DND-41 (cell line): ENCODE measurements around the gene NEK10.

Experiments used
- ATAC-seq: fragments of 200-7000 bp; cut with Tn5 transposase; 3 replicates; pipeline ENCODE4 v1.9.1; 2021; ENCODE audit warnings: low read depth; ENCODE audit not compliant: insufficient read depth
- DNase-seq: peaks from one replicate; pipeline ENCODE4 v3.0.0-alpha.2; 2020
- H2AFZ ChIP-seq: 2 replicates; pipeline ENCODE4 v1.6.0; 2012; ENCODE audit warnings: low read depth, low read length
- H3K27ac ChIP-seq: 2 replicates; pipeline ENCODE4 v1.5.1; 2012; ENCODE audit warnings: low read length, inconsistent platforms
- H3K27me3 ChIP-seq: fragments of 200-600 bp; sonication (generic); 2 replicates; pipeline ENCODE4 v1.6.0; 2012; ENCODE audit warnings: low read length, mild to moderate bottlenecking, inconsistent platforms; ENCODE audit not compliant: insufficient read depth, poor library complexity
- H3K36me3 ChIP-seq: 2 replicates; pipeline ENCODE4 v1.5.1; 2012; ENCODE audit warnings: low read length, inconsistent platforms; ENCODE audit not compliant: insufficient read depth
- H3K4me1 ChIP-seq: 2 replicates; pipeline ENCODE4 v1.5.1; 2012; ENCODE audit warnings: mild to moderate bottlenecking, low read length; ENCODE audit not compliant: insufficient read depth
- H3K4me2 ChIP-seq: 2 replicates; pipeline ENCODE4 v1.6.0; 2012; ENCODE audit warnings: mild to moderate bottlenecking, moderate library complexity, low read length, inconsistent platforms; ENCODE audit not compliant: insufficient read depth
- H3K4me3 ChIP-seq, 2 experiments: fragments of 200-600 bp in 1 of 2; shearing (Covaris generic) in 1 of 2; 2 replicates each; pipeline ENCODE4 v1.5.1; 2012 to 2016; ENCODE audit warnings: inconsistent platforms in 2 of 2, low read length in 2 of 2, mild to moderate bottlenecking in 2 of 2, low read depth in 1 of 2, moderate library complexity in 1 of 2
- H3K79me2 ChIP-seq: 2 replicates; pipeline ENCODE4 v1.6.0; 2012; ENCODE audit warnings: low read length, inconsistent platforms; ENCODE audit not compliant: insufficient read depth
- H3K9ac ChIP-seq: 2 replicates; pipeline ENCODE4 v1.6.0; 2012; ENCODE audit warnings: low read depth, mild to moderate bottlenecking, inconsistent platforms, low read length, moderate library complexity
- H3K9me3 ChIP-seq: 2 replicates; pipeline ENCODE4 v1.5.1; 2012; ENCODE audit warnings: low read length, moderate library complexity, mild to moderate bottlenecking, inconsistent platforms; ENCODE audit not compliant: insufficient read depth, severe bottlenecking
- H4K20me1 ChIP-seq: 2 replicates; pipeline ENCODE4 v1.6.0; 2012; ENCODE audit warnings: low read length; ENCODE audit not compliant: insufficient read depth
- CTCF ChIP-seq: IDR thresholded peaks from 2 replicates; pipeline ENCODE4 v1.5.1; 2012; ENCODE audit warnings: borderline replicate concordance, low read length, moderate library complexity, mild to moderate bottlenecking; ENCODE audit not compliant: poor library complexity, severe bottlenecking; ENCODE audit errors: extremely low read depth
- EZH2 ChIP-seq: IDR thresholded peaks from 3 replicates; pipeline ENCODE4 v1.6.1; 2012; ENCODE audit warnings: borderline replicate concordance, low read depth, mild to moderate bottlenecking, moderate library complexity, low read length, inconsistent platforms; ENCODE audit not compliant: severe bottlenecking

The NEK10 gene

GRCh38 chr3:27073912-27074311, 295.3 kb downstream of the NEK10 start:
- Histone ChIP-seq H3K4me1 (no peaks in the 10 kb centered on the region), H3K27ac (no peak overlapping the region), H2AFZ (no peak overlapping the region), H3K79me2 (no peaks in the 10 kb centered on the region), H3K4me3 (no peak overlapping the region), H4K20me1 (no peaks in the 10 kb centered on the region), H3K9me3 (no peaks in the 10 kb centered on the region), H3K4me2 (no peak overlapping the region), H3K27me3 (no peaks in the 10 kb centered on the region), H3K36me3 (no peaks in the 10 kb centered on the region), H3K9ac (no peak overlapping the region)
- ATAC-seq (no peak), DNase-seq (no peak)
- no peak for TF ChIP-seq CTCF
- no peak for TF ChIP-seq EZH2

DNA sequence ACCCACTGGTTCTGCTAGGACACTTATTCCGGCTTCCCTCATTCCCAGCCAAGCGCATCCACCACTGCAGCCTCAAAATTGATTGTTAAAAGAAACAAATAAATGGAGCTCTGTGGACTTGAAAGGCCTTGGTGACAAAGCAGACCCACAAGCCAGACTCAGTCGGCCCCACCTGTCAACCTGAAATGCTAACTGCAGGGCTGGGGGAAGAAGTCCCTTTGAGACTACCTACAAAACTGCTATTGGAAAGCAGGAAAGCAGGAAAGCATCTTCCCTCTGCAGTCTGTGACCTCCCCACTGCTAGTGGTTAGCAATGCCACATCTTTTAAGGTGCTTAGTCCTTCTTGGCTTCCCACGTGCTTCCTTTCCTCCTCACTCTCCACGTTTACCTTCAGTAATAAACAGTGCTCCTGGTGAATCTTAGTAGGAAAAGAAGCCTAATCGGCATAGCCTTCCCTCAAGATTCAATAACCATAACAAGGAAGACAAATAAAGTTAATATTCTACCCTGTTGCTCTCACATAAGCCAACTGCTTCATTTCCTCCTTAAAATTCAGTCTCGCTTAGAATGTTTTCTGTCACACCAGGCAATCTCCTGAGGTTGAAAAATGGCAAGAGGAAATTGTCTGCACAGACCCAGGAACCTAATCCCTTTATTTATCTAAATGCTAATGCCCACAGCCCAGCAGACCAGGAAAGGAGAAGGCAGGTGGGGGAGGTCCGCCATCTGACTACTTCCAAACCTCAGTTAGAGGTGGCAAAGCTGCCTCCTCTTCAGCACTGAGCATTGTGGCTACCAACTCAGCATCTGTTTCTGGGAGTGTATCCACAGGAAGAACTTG, 296.2 kb downstream of the NEK10 start:
- no peak for DNase-seq

GRCh38 chr3:27060336-27060735, 308.8 kb downstream of the NEK10 start:
- no peaks in the 10 kb centered on the region for H4K20me1 ChIP-seq
- H3K4me2 ChIP-seq: no peak overlapping the region
- TF ChIP-seq EZH2 (no peak), CTCF (no peak)
- DNase-seq: no peak
- H3K4me1 ChIP-seq: no peaks in the 10 kb centered on the region
- no peak overlapping the region for H2AFZ ChIP-seq
- no peaks in the 10 kb centered on the region for H3K9me3 ChIP-seq
- ATAC-seq: no peak
- no peaks in the 10 kb centered on the region for H3K27me3 ChIP-seq
- H3K36me3 ChIP-seq: no peaks in the 10 kb centered on the region
- no peak overlapping the region for H3K4me3 ChIP-seq
- no peak overlapping the region for H3K9ac ChIP-seq
- no peaks in the 10 kb centered on the region for H3K79me2 ChIP-seq
- H3K27ac ChIP-seq: no peak overlapping the region

More for the DNA sequence above, 296.2 kb downstream of the NEK10 start:
- TF ChIP-seq EZH2 (no peak), CTCF (no peak)
- Histone ChIP-seq H3K4me3 (no peak overlapping the region), H3K4me2 (no peak overlapping the region), H4K20me1 (no peaks in the 10 kb centered on the region), H3K79me2 (no peaks in the 10 kb centered on the region), H3K9ac (no peak overlapping the region), H3K27me3 (no peaks in the 10 kb centered on the region), H3K4me1 (no peaks in the 10 kb centered on the region), H2AFZ (no peak overlapping the region), H3K36me3 (no peaks in the 10 kb centered on the region), H3K9me3 (no peaks in the 10 kb centered on the region), H3K27ac (no peak overlapping the region)
- no peak for ATAC-seq
